GM12878 (cell line): Measurements from ENCODE around the gene MMRN2. TPM values are rescaled to one million over a fixed set of nuclear protein-coding genes. Genes with fewer than 3 reads are reported as not detected.

Source experiments
- ATAC-seq: fragments of 200-7000 bp; cut with Tn5 transposase; 3 replicates; pipeline ENCODE4 v1.9.1; 2020; ENCODE audit warnings: mild to moderate bottlenecking, moderate library complexity
- BruUV-seq: library from RNA; stranded (reverse); fragments of 400-500 nt; replicated peaks from 2 replicates; lab custom pipeline; 2021; lab: Mats Ljungman, UMichigan
- CTCF ChIA-PET: fragments of 300-600 bp; sonication (Branson Sonifier 250); formaldehyde crosslinking; extraction: SDS; loops from one replicate; lab custom pipeline; 2021; ENCODE audit warnings: inconsistent platforms; lab: Yijun Ruan, JAX
- POLR2A ChIA-PET: fragments of 350-600 bp; formaldehyde crosslinking; extraction: SDS; loops from one replicate; lab custom pipeline; 2021; ENCODE audit warnings: inconsistent platforms; lab: Charles Lee
- RAD21 ChIA-PET: fragments of 300-600 bp; sonication (Branson Sonifier 250); formaldehyde crosslinking; loops from one replicate; lab custom pipeline; 2023; ENCODE audit warnings: antibody characterized with exemption; ENCODE audit not compliant: unreplicated experiment; lab: Charles Lee
- SMC1A ChIA-PET: fragments of 300-600 bp; sonication (Branson Sonifier 250); formaldehyde crosslinking; loops from one replicate; lab custom pipeline; 2023; ENCODE audit not compliant: unreplicated experiment, uncharacterized antibody; lab: Charles Lee
- DNase-seq: peaks from one replicate; pipeline ENCODE4 v3.0.0-alpha.2; 2011; ENCODE audit warnings: low read depth, low spot score
- FAIRE-seq: peaks from 3 replicates; lab custom pipeline; 2011; peaks lifted over from hg19 to GRCh38; lab: Jason Lieb, UNC
- H2AFZ ChIP-seq: 2 replicates; pipeline ENCODE4 v1.6.0; 2011; ENCODE audit warnings: low read depth, low read length, control low read depth; ENCODE audit not compliant: control insufficient read depth
- H3K27ac ChIP-seq: 2 replicates; pipeline ENCODE4 v1.5.1; 2011; ENCODE audit warnings: control low read depth; ENCODE audit not compliant: control insufficient read depth, insufficient read depth
- H3K27me3 ChIP-seq, 2 experiments: replicated peaks in 1 of 2; 2 replicates each; pipeline versions ENCODE4 v1.6.0 to v1.6.1; 2011; ENCODE audit warnings: low read length in 1 of 2; ENCODE audit not compliant: control insufficient read depth in 2 of 2, insufficient read depth in 2 of 2
- H3K36me3 ChIP-seq, 2 experiments: 2 replicates each; pipeline ENCODE4 v1.5.1; 2011; ENCODE audit warnings: low read length in 1 of 2; ENCODE audit not compliant: control insufficient read depth in 2 of 2, insufficient read depth in 2 of 2
- H3K4me1 ChIP-seq: 2 replicates; pipeline ENCODE4 v1.6.1; 2011; ENCODE audit warnings: mild to moderate bottlenecking, low read length, moderate library complexity, mixed read lengths; ENCODE audit not compliant: control insufficient read depth, insufficient read depth
- H3K4me2 ChIP-seq: 2 replicates; pipeline ENCODE4 v1.6.0; 2011; ENCODE audit warnings: control low read depth; ENCODE audit not compliant: control insufficient read depth, insufficient read depth
- H3K4me3 ChIP-seq: fragments of 200-600 bp; sonication (generic); 2 replicates; pipeline ENCODE4 v1.5.1; 2016
- H3K79me2 ChIP-seq: 2 replicates; pipeline ENCODE4 v1.6.0; 2011; ENCODE audit warnings: low read length; ENCODE audit not compliant: control insufficient read depth, insufficient read depth
- H3K9ac ChIP-seq: 2 replicates; pipeline ENCODE4 v1.8.0; 2011; ENCODE audit warnings: low read length, control low read depth, mixed read lengths; ENCODE audit not compliant: control insufficient read depth, insufficient read depth
- H3K9me3 ChIP-seq: replicated peaks from 3 replicates; pipeline ENCODE4 v1.5.1; 2011; ENCODE audit warnings: mild to moderate bottlenecking, low read length; ENCODE audit not compliant: control insufficient read depth, insufficient read depth
- H4K20me1 ChIP-seq: 2 replicates; pipeline ENCODE4 v1.6.0; 2011; ENCODE audit not compliant: control insufficient read depth, insufficient read depth
- ASH2L ChIP-seq: fragments of 300-600, 200-600 bp; sonication (generic); IDR thresholded peaks from 2 replicates; pipeline ENCODE4 v1.6.1; 2017; ENCODE audit warnings: low read depth, mild to moderate bottlenecking, borderline replicate concordance
- BCL11A ChIP-seq: IDR thresholded peaks from 2 replicates; pipeline ENCODE4 v1.6.1; 2011; ENCODE audit warnings: low read depth, low read length
- CHD2 ChIP-seq: IDR thresholded peaks from 2 replicates; pipeline ENCODE4 v1.6.1; 2011; ENCODE audit warnings: low read depth, low read length, improper control_type of control experiment, borderline replicate concordance
- CTCF ChIP-seq, 3 experiments: IDR thresholded peaks in 2 of 3; conservative IDR thresholded peaks in 1 of 3; 2 replicates each; pipeline ENCODE4 v1.5.1; 2011; ENCODE audit warnings: low read depth in 3 of 3, low read length in 3 of 3, mild to moderate bottlenecking in 3 of 3, control low read depth in 2 of 3, moderate library complexity in 2 of 3, inconsistent platforms in 1 of 3, mixed read lengths in 1 of 3; ENCODE audit not compliant: control insufficient read depth in 2 of 3, insufficient read depth in 1 of 3; ENCODE audit errors: extremely low read depth in 1 of 3
- EP300 ChIP-seq, 2 experiments: fragments of 150-350 bp in 1 of 2; IDR thresholded peaks; 2 replicates each; pipeline ENCODE4 v1.6.1; 2011 to 2012; ENCODE audit warnings: low read depth in 2 of 2, low read length in 2 of 2, borderline replicate concordance in 1 of 2, improper control_type of control experiment in 1 of 2, inconsistent platforms in 1 of 2; ENCODE audit not compliant: control insufficient read depth in 1 of 2
- HDGF ChIP-seq: fragments of 450-650 bp; IDR thresholded peaks from 2 replicates; pipeline ENCODE4 v1.6.1; 2016; ENCODE audit warnings: antibody characterized with exemption
- NFYB ChIP-seq: IDR thresholded peaks from 2 replicates; pipeline ENCODE4 v1.6.1; 2011; ENCODE audit warnings: low read depth, mild to moderate bottlenecking, low read length, improper control_type of control experiment, moderate library complexity; ENCODE audit not compliant: insufficient read depth
- NR2C2 ChIP-seq: IDR thresholded peaks from 2 replicates; pipeline ENCODE4 v1.6.1; 2011; ENCODE audit warnings: borderline replicate concordance, low read depth; ENCODE audit not compliant: control insufficient read depth, insufficient read length
- POU2F2 ChIP-seq: IDR thresholded peaks from 3 replicates; pipeline ENCODE4 v1.6.1; 2011; ENCODE audit warnings: low read depth, mild to moderate bottlenecking, low read length, borderline replicate concordance
- SP1 ChIP-seq: IDR thresholded peaks from one replicate; pipeline ENCODE4 v1.6.1; 2011; ENCODE audit warnings: low read depth, low read length
- SREBF2 ChIP-seq: IDR thresholded peaks from 2 replicates; pipeline ENCODE4 v1.6.1; 2012; ENCODE audit warnings: mild to moderate bottlenecking, low read length
- ZBTB4 ChIP-seq: fragments of 450-650 bp; formaldehyde crosslinking; IDR thresholded peaks from 2 replicates; pipeline ENCODE4 v1.4.0; 2022; ENCODE audit warnings: mild to moderate bottlenecking, moderate library complexity
- ZNF622 ChIP-seq: fragments of 450-650 bp; IDR thresholded peaks from 2 replicates; pipeline ENCODE4 v1.6.1; 2017; ENCODE audit warnings: mild to moderate bottlenecking, inconsistent platforms
- WGBS: methylation state at CpG from one replicate; pipeline ENCODE4 v1.1.6; 2016; ENCODE audit warnings: low lambda C conversion rate; ENCODE audit not compliant: insufficient replicate concordance, insufficient coverage; ENCODE audit errors: missing lambda C conversion rate; 5-methylcytosine and 5-hydroxymethylcytosine counted together
- in situ Hi-C: fragments of 300-500 bp; cut with MboI; formaldehyde crosslinking; loops from 9 replicates; pipeline ENCODE4 v1.14.3; 2018; ENCODE audit warnings: mixed read lengths
- intact Hi-C: fragments of 100-400 bp; cut with micrococcal nuclease; formaldehyde crosslinking; loops from one replicate; pipeline ENCODE4 v1.14.2; 2022; ENCODE audit not compliant: unreplicated experiment
- polyA plus RNA-seq, 11 experiments: library from polyadenylated mRNA; depleted of rRNA in 4 of 11; unstranded in 6 of 11; stranded (reverse) in 5 of 11; fragments of >200 nt; fragmentation: Nextera tagmentation in 4 of 11; fragmentation: Illumina TruSeq in 1 of 11; extraction: Ambion mirVana in 4 of 11; extraction: Trizol in 1 of 11; gene quantifications; 1 replicate in 1 of 11; 2 replicates in 10 of 11; pipeline versions ENCODE4 v1.2.1 to v1.2.3, GENCODE V29; 2011 to 2016; ENCODE audit warnings: inconsistent platforms in 2 of 11, missing spikeins in 2 of 11, low read depth in 1 of 11
- total RNA-seq, 4 experiments: library from RNA; depleted of rRNA in 3 of 4; stranded (reverse); fragments of >200 nt in 3 of 4; fragmentation: Illumina TruSeq in 1 of 4; extraction: Trizol in 1 of 4; gene quantifications; 2 replicates each; pipeline versions ENCODE4 v1.2.1 to v1.2.3, GENCODE V29; 2013 to 2021
- TF ChIP-seq, protein P1 (sequence below): fragments of 150-350 bp; IDR thresholded peaks from 2 replicates; pipeline ENCODE4 v1.6.1; 2014; ENCODE audit warnings: mild to moderate bottlenecking, low read depth, low read length

MMRN2 gene
- total and polyA plus RNA-seq, 10 of the 15 experiments (the other 5 are each of a cell fraction or from before 2014, with no cell fraction given): 0.09 to 1.0 (median 0.54) TPM; not detected in 3

GRCh38 chr10:86946213-86947155 is 10.9 kb downstream of the MMRN2 start:
- Histone ChIP-seq H3K27me3 (no peaks in the 10 kb centered on the region), H3K27ac (no peak overlapping the region), H4K20me1 (no peaks in the 10 kb centered on the region), H3K4me2 (no peak overlapping the region), H3K9ac (no peak overlapping the region), H2AFZ (no peak overlapping the region), H3K4me3 (no peak overlapping the region), H3K9me3 (no peaks in the 10 kb centered on the region), H3K79me2 (no peaks in the 10 kb centered on the region), H3K4me1 (no peaks in the 10 kb centered on the region), H3K36me3 (no peaks in the 10 kb centered on the region)
- no TSS peak for BruUV-seq
- CTCF ChIA-PET: interaction anchor here (0.9 to 2.1 kb wide), 4 partner anchors 13 to 212 kb away, joined by 3 to 11 read pairs (median 6); no protein-coding TSS in a partner anchor
- SMC1A ChIA-PET: interaction anchor here (0.8 to 1.1 kb wide), 3 partner anchors 14 to 136 kb away, joined by 3 read pairs; no protein-coding TSS in a partner anchor
- FAIRE-seq: no peak
- in situ Hi-C loops (no loop called here), intact Hi-C loops (no loop called here)
- ATAC-seq: no peak
- RAD21 ChIA-PET: interaction anchor here (0.9 to 1.6 kb wide), 3 partner anchors 14 to 213 kb away, joined by 3 to 5 read pairs (median 4); no protein-coding TSS in a partner anchor
- POLR2A ChIA-PET: interaction anchor here (0.9 kb wide), 2 partner anchors 11 to 20 kb away, joined by 3 read pairs; partner anchors contain the start of gene MMRN2
- WGBS: 35% methylated on average over 13 of the region's 13 CpGs
- DNase-seq: no peak
- TF ChIP-seq ASH2L (no peak), NR2C2 (no peak), POU2F2 (no peak), ZBTB4 (CRISPR knock-in tag) (no peak), SP1 (no peak), CTCF (IDR thresholded peaks at IDR 0.05 in 2 of 3, conservative IDR thresholded peaks at IDR 0.05 in 1 of 3; ENCODE audit: control insufficient read depth in 2 of 3, extremely low read depth in 1 of 3, insufficient read depth in 1 of 3, low read depth in 3 of 3, low read length in 3 of 3) (no peak), CHD2 (no peak), EP300 (IDR thresholded peaks at IDR 0.05; ENCODE audit: borderline replicate concordance in 1 of 2, control insufficient read depth in 1 of 2, low read depth in 2 of 2, low read length in 2 of 2) (no peak), SREBF2 (no peak), HDGF (no peak), BCL11A (no peak), NFYB (no peak), ZNF622 (no peak)
- TF ChIP-seq, protein P1, sequence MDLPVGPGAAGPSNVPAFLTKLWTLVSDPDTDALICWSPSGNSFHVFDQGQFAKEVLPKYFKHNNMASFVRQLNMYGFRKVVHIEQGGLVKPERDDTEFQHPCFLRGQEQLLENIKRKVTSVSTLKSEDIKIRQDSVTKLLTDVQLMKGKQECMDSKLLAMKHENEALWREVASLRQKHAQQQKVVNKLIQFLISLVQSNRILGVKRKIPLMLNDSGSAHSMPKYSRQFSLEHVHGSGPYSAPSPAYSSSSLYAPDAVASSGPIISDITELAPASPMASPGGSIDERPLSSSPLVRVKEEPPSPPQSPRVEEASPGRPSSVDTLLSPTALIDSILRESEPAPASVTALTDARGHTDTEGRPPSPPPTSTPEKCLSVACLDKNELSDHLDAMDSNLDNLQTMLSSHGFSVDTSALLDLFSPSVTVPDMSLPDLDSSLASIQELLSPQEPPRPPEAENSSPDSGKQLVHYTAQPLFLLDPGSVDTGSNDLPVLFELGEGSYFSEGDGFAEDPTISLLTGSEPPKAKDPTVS: no peak
